ENCODE results near the gene KLHDC3.

DNA sequence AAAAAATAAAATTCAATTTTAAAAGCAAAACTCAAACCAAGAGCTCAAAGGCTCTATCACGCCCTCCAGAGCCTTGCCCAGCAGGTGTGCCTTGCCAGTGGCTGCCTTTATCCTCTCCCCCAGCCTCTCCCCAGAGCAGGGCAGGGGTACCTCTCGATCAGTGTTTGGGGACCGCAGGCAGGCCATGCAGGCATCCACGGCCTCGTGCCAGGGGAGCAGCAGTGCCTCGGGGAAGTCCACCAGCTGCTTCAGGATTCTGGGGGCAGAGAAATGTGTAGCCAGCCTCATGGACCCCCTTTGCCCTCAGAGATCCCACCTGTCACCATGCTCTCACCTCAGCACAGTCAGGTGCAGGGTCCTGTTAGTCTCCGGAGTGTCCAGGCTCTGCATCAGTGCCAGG lies 33.9 kb downstream of the KLHDC3 start:
- TF ChIP-seq, protein P1, sequence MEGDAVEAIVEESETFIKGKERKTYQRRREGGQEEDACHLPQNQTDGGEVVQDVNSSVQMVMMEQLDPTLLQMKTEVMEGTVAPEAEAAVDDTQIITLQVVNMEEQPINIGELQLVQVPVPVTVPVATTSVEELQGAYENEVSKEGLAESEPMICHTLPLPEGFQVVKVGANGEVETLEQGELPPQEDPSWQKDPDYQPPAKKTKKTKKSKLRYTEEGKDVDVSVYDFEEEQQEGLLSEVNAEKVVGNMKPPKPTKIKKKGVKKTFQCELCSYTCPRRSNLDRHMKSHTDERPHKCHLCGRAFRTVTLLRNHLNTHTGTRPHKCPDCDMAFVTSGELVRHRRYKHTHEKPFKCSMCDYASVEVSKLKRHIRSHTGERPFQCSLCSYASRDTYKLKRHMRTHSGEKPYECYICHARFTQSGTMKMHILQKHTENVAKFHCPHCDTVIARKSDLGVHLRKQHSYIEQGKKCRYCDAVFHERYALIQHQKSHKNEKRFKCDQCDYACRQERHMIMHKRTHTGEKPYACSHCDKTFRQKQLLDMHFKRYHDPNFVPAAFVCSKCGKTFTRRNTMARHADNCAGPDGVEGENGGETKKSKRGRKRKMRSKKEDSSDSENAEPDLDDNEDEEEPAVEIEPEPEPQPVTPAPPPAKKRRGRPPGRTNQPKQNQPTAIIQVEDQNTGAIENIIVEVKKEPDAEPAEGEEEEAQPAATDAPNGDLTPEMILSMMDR (conservative IDR thresholded peaks at IDR 0.05) = no peak
- TF ChIP-seq EZH2 (IDR thresholded peaks at IDR 0.05; ENCODE audit: low read depth) = no peak

Measured in PC-9 (cell line).